HG02763 (cell line): ENCODE results near the gene C4A.
"Not testable (repeated sequence)": the region's sequence is repeated elsewhere in the genome, so short reads cannot be mapped to it uniquely, and the experiment has no call there.

Source experiments
- ATAC-seq: cut with Tn5 transposase; IDR thresholded peaks from one replicate; pipeline ENCODE4 v1.9.1; 2021; ENCODE audit warnings: mild to moderate bottlenecking, moderate library complexity; ENCODE audit not compliant: unreplicated experiment

The C4A gene

DNA sequence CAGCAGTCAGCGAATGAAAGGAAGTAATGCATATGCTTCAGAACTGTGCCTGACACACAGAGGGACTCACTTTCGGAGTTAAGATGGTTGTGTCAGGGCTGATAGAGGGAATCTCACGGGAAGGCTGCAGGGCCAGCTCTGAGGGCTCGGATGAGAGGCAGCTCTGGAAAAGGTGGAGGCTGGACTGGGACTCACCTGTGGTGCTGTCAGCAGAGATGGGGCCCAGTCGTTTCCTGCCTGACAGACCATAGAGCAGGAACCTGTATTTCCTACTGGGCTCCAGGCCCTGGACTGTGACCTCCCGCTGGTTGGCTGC lies 65.6 kb downstream of the C4A start:
- no peak for ATAC-seq

DNA sequence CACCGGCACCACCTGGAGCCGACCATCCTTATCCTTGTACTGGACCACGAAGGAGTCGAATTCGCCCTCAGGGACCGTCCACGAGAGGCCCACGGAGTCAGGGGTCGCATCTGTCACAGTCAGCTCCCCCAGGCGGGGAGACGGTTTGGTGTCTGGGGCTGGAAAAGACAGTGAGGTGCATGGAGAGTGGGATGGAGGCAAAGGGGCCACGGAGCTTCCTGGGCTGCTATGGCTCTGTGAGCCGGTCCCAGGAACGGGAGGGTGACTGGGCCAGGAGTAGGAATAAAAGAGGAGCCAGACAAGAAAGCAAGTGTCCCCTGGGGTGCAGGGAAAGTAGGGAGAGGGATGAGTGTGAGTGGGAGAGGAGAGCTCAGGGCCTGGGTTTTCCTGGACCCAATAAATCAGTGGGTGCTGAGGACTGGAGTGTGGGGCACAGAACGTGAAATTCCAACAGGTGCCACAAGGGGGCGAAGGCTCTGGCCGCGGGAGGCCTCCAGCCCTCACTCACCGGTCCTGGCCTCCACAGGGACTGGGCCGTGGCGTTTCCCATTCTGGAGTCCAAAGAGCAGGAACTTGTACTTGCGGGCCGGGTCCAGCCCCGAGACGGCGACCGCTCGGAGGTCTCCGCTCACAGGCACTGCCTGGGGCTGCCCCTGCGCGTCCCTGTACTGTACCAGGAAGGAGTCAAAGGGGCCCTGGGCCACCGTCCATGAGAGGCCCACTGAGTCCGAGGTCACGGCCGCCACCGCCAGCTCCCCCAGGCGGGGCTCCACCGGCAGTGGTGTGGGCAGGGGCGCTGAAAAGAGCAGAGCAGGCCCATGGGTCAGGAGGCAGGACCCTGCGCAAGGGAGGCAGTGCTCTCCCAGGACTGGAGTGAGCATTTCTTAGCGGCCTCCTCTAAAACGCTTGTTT lies 66.3 kb downstream of the C4A start:
- no peak for ATAC-seq

DNA sequence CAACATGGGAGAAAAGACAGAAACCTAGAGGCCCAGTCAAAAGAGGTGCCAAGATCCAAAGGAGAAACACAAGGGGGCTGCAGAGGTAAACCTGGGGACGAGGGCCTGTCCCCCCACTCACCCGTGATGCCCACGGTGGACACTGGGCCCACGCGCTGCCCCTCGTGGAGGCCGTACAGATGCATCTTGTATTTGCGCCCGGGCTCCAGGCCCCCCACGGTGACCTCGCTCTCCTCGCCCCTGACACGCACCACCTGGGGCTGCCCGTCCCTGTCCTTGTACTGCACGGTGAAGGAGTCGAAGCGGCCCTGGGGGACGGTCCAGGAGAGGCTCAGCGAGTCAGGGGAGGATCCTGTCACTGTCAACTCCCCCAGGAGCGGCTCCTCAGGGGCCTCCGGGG lies 67.3 kb downstream of the C4A start:
- not testable (repeated sequence) for ATAC-seq

DNA sequence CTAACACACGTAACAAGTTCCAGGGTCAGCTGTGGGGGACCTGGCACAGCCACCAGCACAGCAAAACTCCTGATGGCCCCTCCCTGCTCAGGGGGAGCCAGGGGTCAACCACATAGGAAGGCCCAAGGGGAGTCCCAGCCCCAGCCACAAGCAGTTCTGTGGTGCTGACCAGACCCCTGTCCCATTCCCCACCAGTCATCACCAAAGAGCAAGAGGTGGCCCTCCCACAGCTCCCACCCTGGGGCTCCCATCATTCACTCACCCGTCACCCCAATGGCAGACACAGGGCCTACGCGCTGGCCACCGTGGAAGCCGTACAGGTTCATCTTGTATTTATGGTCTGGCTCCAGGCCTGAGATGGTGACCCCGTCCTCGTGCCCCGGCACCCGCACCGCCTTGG lies 67.9 kb downstream of the C4A start:
- not testable (repeated sequence) for ATAC-seq

DNA sequence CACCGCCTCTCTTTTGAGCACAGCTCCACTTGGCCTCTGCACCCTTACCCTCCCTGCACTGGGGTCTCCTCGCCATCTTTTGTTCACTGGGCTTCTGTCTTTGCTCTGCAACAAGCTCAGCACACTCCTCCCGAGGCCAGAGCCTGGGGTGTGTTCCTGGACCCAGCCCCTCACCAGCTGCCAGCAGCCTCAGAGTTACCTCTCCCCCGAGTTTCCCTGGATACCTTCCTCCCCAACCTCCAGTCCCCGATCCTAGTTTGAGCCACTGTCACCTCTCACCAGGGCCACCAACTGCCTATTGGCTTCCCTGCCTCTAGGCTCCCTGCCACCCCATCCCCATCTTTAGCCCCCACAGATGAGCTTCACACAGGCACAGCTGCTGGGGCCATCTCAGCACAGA lies 68.7 kb downstream of the C4A start:
- no peak for ATAC-seq
